ENCODE results near the gene PGLYRP3.
"Not testable (repeated sequence)": the region's sequence is repeated elsewhere in the genome, so short reads cannot be mapped to it uniquely, and the experiment has no call there.

GRCh38 chr1:153316013-153316412 lies 3.3 kb upstream of the PGLYRP3 start:
- TF ChIP-seq, protein P1, sequence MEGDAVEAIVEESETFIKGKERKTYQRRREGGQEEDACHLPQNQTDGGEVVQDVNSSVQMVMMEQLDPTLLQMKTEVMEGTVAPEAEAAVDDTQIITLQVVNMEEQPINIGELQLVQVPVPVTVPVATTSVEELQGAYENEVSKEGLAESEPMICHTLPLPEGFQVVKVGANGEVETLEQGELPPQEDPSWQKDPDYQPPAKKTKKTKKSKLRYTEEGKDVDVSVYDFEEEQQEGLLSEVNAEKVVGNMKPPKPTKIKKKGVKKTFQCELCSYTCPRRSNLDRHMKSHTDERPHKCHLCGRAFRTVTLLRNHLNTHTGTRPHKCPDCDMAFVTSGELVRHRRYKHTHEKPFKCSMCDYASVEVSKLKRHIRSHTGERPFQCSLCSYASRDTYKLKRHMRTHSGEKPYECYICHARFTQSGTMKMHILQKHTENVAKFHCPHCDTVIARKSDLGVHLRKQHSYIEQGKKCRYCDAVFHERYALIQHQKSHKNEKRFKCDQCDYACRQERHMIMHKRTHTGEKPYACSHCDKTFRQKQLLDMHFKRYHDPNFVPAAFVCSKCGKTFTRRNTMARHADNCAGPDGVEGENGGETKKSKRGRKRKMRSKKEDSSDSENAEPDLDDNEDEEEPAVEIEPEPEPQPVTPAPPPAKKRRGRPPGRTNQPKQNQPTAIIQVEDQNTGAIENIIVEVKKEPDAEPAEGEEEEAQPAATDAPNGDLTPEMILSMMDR (IDR thresholded peaks at IDR 0.05; ENCODE audit: low read length), result not testable (repeated sequence)
- not testable (repeated sequence) for TF ChIP-seq EZH2 (IDR thresholded peaks at IDR 0.05; ENCODE audit: borderline replicate concordance, low read length)

Measured in OCI-LY1 (cell line).